Hematopoietic multipotent progenitor cell treated with erythropoietin and hydrocortisone succinate and interleukin-3 and kit ligand, for 8 days (in vitro differentiated cells): ENCODE measurements around the gene LRRC36.
"Not testable (repeated sequence)": the region's sequence is repeated elsewhere in the genome, so short reads cannot be mapped to it uniquely, and the experiment has no call there.

Experiments used
- DNase-seq: peaks from one replicate; pipeline ENCODE4 v3.0.0-alpha.2; 2015

LRRC36 gene

GRCh38 chr16:67405336-67405735 lies 78.7 kb downstream of the LRRC36 start:
- DNase-seq = no peak

- DNase-seq = no peak
These were observed 79.7 kb downstream of the LRRC36 start for GRCh38 chr16:67406111-67406971.

GRCh38 chr16:67407176-67407787 lies 80.7 kb downstream of the LRRC36 start:
- no peak for DNase-seq

- no peak for DNase-seq
These were observed 81.3 kb downstream of the LRRC36 start for GRCh38 chr16:67407788-67408452.

DNA sequence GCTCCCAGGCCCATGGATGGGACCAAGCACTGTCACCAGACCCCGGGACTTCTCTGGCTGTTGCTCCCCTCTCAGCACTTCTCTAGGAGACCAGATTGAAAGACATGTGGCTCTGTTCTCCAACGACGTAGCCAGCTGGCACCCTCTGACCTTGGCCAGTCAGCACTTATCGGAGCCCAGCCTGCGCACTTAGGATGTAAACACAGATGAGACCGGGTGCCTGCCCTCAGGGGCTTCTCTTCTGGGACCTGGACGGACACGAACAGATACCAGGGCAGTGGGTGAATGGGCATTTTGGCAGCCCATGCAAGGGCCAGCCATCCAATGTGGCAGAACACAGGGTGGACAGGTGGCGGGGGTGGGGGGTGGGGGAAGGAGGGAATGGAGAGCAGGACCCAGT lies 83.0 kb downstream of the LRRC36 start:
- DNase-seq = no peak

DNA sequence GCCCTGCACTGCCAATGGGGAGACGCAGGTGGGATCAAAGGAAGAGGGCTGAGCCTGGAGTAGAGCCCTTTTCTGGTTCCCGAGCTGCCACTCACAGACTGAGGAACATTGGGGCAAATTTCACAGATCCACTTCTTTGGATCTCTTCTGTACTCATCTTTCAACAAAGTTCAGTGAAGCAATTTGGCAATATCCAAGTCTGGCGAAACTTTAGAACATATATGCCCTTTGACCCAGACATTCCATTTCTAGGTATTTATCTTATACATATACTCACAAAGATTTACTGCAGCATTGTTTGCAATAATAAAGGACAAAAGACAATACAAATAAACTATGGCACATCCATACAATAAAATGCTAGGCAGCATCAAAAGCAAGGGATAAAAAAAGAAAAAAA lies 84.7 kb downstream of the LRRC36 start:
- DNase-seq = no peak

- DNase-seq = no peak
These were observed 85.7 kb downstream of the LRRC36 start for GRCh38 chr16:67412294-67412693.

- no peak for DNase-seq
These were observed 87.6 kb downstream of the LRRC36 start for GRCh38 chr16:67413978-67414911.

DNA sequence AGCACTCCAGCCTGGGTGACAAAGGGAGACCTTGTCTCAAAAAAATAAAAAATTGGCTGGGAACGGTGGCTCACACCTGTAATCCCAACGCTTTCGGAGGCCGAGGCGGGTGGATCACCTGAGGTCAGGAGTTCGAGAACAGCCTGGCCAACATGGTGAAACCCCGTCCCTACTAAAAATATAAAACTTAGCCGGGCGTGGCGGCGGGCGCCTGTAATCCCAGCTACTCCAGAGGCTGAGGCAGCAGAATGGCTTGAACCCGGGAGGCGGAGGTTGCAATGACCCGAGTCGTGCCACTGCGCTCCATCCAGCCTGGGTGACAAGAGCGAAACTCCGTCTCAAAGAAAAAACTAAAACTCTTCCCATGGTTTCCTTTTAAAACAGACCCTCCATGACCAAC lies 88.8 kb downstream of the LRRC36 start:
- DNase-seq = not testable (repeated sequence)

DNA sequence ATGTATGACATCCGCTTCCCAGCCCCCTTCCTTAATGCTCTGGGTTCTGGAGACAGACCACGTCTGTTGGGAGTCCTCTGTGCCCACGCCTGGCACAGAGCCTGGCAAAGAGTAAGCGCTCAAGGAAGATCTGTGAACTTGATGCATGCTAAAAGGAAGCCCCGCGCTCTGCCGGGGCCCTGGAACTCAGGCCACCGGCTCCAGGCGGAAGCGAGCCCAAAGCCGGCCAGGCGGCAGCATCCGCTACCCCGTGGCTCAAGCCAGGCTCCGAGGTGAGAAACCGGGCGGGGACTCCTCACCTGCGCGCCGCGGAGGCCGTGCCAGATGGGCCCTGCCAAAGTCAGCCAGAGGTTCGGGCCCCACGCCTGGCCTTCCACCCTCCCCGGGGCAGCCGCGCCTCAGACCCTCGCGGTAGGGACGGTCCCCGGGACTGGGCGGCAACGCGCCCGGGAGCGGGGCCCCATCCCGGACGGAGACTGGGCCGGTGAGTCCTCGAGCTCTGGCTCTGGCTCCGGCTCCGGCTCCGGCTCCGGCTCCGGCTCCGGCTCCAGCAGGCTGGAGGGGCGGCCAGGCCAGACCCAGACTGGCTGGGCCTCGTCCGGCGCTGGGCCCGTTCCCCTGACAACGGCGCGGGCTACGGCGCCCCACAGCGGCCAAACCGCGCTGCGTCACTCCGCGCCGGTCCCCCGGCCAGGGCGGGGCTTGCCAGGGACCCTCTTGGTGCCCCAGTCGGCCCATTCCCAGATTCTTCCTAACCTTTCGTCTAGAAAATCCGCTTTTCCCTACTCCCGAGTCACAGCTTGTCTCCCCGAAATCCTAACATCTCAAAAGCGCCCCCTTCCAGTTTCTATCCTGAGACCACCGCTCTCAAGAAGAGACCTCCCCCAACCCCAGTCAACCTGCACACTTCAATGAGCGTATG lies 89.5 kb downstream of the LRRC36 start, which contains the start of gene ZDHHC1:
ZDHHC1 (minus strand) TSS at position 606 of the 922 bp plus-strand sequence. CDS start 8,702 bp downstream, outside the sequence.
- no peak for DNase-seq

- no peak for DNase-seq
These were observed 90.9 kb downstream of the LRRC36 start for GRCh38 chr16:67417333-67418061.

- DNase-seq = no peak
These were observed 92.9 kb downstream of the LRRC36 start for GRCh38 chr16:67419502-67419901.

GRCh38 chr16:67419931-67420330 lies 93.3 kb downstream of the LRRC36 start:
- DNase-seq = no peak

GRCh38 chr16:67421030-67421429 lies 94.4 kb downstream of the LRRC36 start:
- DNase-seq = no peak

GRCh38 chr16:67423015-67423414 lies 96.4 kb downstream of the LRRC36 start:
- DNase-seq = no peak

- DNase-seq = no peak
These were observed 97.1 kb downstream of the LRRC36 start for GRCh38 chr16:67423611-67424260.

DNA sequence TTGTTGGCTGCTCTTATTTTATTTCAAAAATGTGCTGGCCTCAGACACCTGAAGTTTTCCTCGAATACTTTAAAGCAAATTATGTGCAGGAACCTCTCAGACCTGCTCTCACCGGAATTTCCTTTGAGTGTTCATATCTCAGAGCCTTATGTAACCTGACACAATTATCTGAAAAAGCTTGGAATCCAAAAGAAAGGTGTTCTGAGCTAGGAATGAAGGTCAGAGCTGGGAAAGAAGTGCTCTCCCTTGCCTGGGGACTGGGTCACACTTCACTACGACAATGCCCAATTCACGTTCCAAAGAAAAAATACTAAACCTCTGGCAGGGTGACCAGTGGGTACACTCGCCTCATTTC lies 97.6 kb downstream of the LRRC36 start:
- no peak for DNase-seq

DNA sequence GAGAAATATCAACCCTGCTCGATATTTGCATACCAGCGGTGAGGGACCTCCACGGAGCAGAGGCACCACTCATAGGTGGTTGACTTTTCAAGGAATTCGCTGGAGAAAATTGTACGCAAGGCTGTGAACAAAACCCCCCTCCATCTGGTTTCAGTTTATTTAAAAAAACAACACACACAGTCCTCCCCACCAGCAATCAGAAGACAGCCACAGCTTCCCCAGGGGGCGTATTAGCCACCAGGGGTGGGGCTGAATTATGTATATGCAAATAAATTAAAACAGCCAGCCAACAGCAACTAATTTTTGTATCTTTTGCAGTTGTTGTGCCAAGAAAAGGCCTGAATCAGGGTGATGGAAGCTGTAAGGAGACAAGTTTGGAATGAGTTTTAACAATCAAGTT lies 98.4 kb downstream of the LRRC36 start:
- DNase-seq = no peak

DNA sequence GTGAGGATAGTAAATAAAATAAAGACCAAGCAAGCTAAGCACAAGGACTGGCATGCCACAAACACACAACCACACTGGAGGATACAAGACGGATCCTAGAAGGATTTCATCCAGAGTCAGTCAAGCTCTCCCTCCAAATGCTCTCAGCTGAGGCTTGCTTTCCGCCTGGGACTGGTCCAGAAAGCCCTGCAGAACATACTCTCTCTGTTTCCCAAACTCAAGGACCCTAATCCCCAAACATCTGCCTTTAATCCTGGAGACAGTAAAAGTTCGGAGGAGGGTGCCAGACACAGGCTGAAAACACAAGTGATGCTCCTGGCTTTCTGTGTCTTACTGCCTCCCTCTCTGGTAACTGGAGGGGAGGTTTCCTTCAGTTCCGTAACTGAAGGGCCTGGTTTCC lies 99.0 kb downstream of the LRRC36 start:
- no peak for DNase-seq

GRCh38 chr16:67426022-67426421 lies 99.4 kb downstream of the LRRC36 start:
- no peak for DNase-seq
